ENCODE results near the gene FHIT. TPM values are rescaled to one million over a fixed set of nuclear protein-coding genes. Genes with fewer than 3 reads are reported as not detected.

FHIT gene
- total RNA-seq, 2 donors from 2014 or later: 6.8 to 12.3 TPM

- Histone ChIP-seq H3K4me1 (ENCODE audit: control insufficient read depth, insufficient read depth, low read length) (no peaks in the 10 kb centered on the region), H3K27ac (ENCODE audit: low read depth, low read length) (no peak overlapping the region), H3K36me3 (ENCODE audit: control insufficient read depth, insufficient read depth, low read length) (no peaks in the 10 kb centered on the region), H3K9me3 (ENCODE audit: control insufficient read depth, low read length) (peaks cover 5% of the 10 kb centered on the region), H3K27me3 (ENCODE audit: control insufficient read depth, insufficient read depth, low read length, poor library complexity, severe bottlenecking) (no peaks in the 10 kb centered on the region), H3K9ac (ENCODE audit: extremely low read depth, low read length, poor library complexity, severe bottlenecking) (no peak overlapping the region), H3K4me3 (ENCODE audit: low read length) (no peak overlapping the region)
- DNase-seq: no peak
- no peaks in the 10 kb centered on the region for H3K36me3 Mint-ChIP-seq (ENCODE audit: low read depth)
- no peak overlapping the region for H3K4me3 Mint-ChIP-seq
- H3K9me3 Mint-ChIP-seq: peaks cover 3% of the 10 kb centered on the region
- TF ChIP-seq CTCF (conservative IDR thresholded peaks at IDR 0.05): no peak
- no peak overlapping the region for H3K27ac Mint-ChIP-seq
- peaks cover 3% of the 10 kb centered on the region for H3K4me1 Mint-ChIP-seq
- peaks cover 3% of the 10 kb centered on the region for H3K27me3 Mint-ChIP-seq (ENCODE audit: insufficient read depth)
- WGBS, 2 experiments (ENCODE audit: insufficient coverage in 1 of 2, insufficient read length in 1 of 2): 93 to 100% methylated on average over 3 to 4 of the region's 4 CpGs
Observed at GRCh38 chr3:60228823-60229222, 1022.4 kb downstream of the FHIT start.

DNA sequence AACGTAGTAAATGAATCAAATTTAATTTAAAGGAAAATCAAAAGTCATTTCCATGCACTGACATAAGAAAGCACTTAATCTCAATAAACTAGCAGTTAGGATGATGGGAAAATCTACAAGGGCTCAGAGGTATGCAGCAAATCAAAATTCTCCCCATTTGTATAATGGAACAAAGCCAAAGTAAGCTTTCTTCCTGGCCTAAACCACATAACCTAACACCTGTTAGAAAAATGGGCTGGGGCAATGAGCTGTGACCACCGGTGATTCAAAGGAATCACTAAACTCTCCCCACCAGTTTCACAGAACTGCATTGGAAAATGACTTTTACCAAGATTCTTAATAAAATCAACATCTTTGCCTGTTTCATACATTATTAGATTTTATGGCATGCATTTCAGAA lies 1024.3 kb downstream of the FHIT start:
- DNase-seq: no peak
- H3K4me3 ChIP-seq (ENCODE audit: low read length): no peak overlapping the region
- H3K9ac ChIP-seq (ENCODE audit: extremely low read depth, low read length, poor library complexity, severe bottlenecking): no peak overlapping the region
- TF ChIP-seq CTCF (conservative IDR thresholded peaks at IDR 0.05): no peak
- peaks cover 3% of the 10 kb centered on the region for H3K27me3 Mint-ChIP-seq (ENCODE audit: insufficient read depth)
- no peaks in the 10 kb centered on the region for H3K36me3 Mint-ChIP-seq (ENCODE audit: low read depth)
- H3K27ac ChIP-seq (ENCODE audit: low read depth, low read length): no peak overlapping the region
- no peaks in the 10 kb centered on the region for H3K27me3 ChIP-seq (ENCODE audit: control insufficient read depth, insufficient read depth, low read length, poor library complexity, severe bottlenecking)
- H3K4me3 Mint-ChIP-seq: no peak overlapping the region
- H3K4me1 ChIP-seq (ENCODE audit: control insufficient read depth, insufficient read depth, low read length): no peaks in the 10 kb centered on the region
- 82 to 91% methylated on average over 2 of the region's 2 CpGs for WGBS, 2 experiments (ENCODE audit: insufficient coverage in 1 of 2, insufficient read length in 1 of 2)
- H3K36me3 ChIP-seq (ENCODE audit: control insufficient read depth, insufficient read depth, low read length): no peaks in the 10 kb centered on the region
- H3K9me3 ChIP-seq (ENCODE audit: control insufficient read depth, low read length): no peaks in the 10 kb centered on the region
- peaks cover 5% of the 10 kb centered on the region for H3K4me1 Mint-ChIP-seq
- no peaks in the 10 kb centered on the region for H3K9me3 Mint-ChIP-seq
- H3K27ac Mint-ChIP-seq: no peak overlapping the region

GRCh38 chr3:60225848-60226247 lies 1025.4 kb downstream of the FHIT start:
- Mint-ChIP-seq H3K27ac (no peak overlapping the region), H3K4me1 (peaks cover 5% of the 10 kb centered on the region), H3K27me3 (ENCODE audit: insufficient read depth) (peaks cover 3% of the 10 kb centered on the region), H3K9me3 (no peaks in the 10 kb centered on the region), H3K4me3 (no peak overlapping the region), H3K36me3 (ENCODE audit: low read depth) (no peaks in the 10 kb centered on the region)
- Histone ChIP-seq H3K27ac (ENCODE audit: low read depth, low read length) (no peak overlapping the region), H3K36me3 (ENCODE audit: control insufficient read depth, insufficient read depth, low read length) (no peaks in the 10 kb centered on the region), H3K27me3 (ENCODE audit: control insufficient read depth, insufficient read depth, low read length, poor library complexity, severe bottlenecking) (no peaks in the 10 kb centered on the region), H3K9ac (ENCODE audit: extremely low read depth, low read length, poor library complexity, severe bottlenecking) (no peak overlapping the region), H3K4me3 (ENCODE audit: low read length) (no peak overlapping the region), H3K9me3 (ENCODE audit: control insufficient read depth, low read length) (no peaks in the 10 kb centered on the region), H3K4me1 (ENCODE audit: control insufficient read depth, insufficient read depth, low read length) (no peaks in the 10 kb centered on the region)
- WGBS, 2 experiments (ENCODE audit: insufficient coverage in 1 of 2, insufficient read length in 1 of 2): 94 to 97% methylated on average over 3 of the region's 3 CpGs
- no peak for TF ChIP-seq CTCF (conservative IDR thresholded peaks at IDR 0.05)
- DNase-seq: no peak
